GM21423 (cell line): ENCODE results near the gene MGAT5.

Source experiments
- ATAC-seq: cut with Tn5 transposase; IDR thresholded peaks from one replicate; pipeline ENCODE4 v1.9.1; 2021; ENCODE audit warnings: mild to moderate bottlenecking, moderate library complexity; ENCODE audit not compliant: unreplicated experiment

Gene MGAT5

DNA sequence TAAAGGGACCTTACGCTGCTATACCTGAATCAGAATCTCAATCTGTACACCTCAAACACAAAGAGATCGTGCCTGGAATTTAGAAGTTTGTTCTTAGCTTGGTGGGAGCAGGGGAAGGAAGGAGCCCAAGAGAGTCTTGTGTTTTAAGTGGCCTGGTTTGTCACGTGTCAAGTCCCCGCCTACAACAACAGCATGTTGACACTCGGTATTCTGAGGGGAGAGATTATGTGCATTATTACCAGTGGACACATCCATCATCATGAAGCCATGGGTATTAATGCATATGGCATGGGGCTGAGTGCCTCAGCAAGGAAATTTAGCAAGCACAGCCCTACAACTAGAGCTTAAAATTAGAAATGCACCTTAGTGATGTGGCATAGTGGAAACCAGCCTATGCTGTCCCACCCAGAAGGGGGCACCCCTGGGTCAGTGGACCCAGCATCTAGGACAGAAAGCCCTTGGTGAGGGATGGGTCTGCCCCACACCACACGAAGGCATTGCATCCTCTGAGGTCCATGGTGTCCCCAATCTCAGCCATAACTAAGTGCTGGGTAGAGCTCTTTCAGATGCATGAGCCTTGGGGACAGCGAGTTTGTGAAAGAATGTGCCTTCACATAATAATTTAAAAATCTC, 138.7 kb downstream of the MGAT5 start:
- no peak for ATAC-seq

DNA sequence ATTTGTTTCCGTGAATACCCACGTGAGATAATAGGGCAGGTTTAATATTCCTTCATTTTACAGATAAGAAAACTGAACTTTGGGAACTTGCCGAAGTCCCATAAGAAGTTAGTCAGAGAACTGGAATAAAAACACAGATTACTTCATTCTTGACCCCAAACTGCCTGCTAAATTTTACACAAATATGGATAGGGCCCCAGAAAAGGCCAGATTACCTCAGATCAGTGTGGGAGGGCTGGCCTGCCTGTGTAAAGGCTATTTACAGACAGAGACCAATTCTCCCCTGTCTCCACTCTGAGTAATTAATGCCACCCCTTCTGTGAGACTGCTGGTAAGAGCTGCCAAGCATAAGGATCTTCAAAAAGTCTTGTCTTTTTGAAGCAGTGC, 139.2 kb downstream of the MGAT5 start:
- no peak for ATAC-seq

DNA sequence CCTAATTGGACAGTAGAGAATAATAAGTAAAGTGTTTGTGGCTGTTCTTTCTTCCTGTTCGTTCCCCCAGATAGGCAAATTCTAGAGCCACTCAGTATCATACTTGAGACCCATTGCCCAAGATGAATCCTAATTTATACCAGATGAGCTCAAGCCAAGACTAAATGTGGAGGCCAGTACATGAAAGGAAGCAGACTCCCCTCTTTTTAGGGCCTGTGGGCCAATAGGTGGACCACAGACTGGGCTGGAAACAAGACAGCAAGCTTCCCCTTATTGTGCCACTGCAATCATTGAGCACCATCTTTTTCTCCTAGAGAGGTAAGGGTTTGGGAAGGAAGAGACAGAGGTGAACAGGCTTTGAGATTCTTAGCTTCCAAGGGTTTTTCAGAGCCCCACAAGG, 141.9 kb downstream of the MGAT5 start:
- no peak for ATAC-seq

DNA sequence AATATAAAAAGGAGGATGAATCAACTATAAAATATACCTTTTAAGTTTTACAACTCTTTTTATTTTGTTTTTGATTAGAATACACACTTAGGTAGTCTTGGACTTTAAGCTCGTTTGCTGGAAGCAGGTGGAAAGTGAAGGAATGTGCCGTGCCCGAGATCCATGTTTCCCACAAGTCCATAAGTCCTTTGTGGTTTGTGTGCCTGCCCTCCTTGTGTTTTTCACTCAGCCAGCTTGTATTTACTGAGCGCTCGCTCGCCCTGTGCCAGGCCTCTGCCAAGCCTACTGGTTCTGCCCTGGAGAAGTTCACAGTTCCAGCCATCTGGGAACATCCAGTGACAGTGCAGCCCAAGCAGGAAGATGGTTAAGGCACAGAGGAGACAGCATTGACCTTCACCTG, 142.6 kb downstream of the MGAT5 start:
- no peak for ATAC-seq

DNA sequence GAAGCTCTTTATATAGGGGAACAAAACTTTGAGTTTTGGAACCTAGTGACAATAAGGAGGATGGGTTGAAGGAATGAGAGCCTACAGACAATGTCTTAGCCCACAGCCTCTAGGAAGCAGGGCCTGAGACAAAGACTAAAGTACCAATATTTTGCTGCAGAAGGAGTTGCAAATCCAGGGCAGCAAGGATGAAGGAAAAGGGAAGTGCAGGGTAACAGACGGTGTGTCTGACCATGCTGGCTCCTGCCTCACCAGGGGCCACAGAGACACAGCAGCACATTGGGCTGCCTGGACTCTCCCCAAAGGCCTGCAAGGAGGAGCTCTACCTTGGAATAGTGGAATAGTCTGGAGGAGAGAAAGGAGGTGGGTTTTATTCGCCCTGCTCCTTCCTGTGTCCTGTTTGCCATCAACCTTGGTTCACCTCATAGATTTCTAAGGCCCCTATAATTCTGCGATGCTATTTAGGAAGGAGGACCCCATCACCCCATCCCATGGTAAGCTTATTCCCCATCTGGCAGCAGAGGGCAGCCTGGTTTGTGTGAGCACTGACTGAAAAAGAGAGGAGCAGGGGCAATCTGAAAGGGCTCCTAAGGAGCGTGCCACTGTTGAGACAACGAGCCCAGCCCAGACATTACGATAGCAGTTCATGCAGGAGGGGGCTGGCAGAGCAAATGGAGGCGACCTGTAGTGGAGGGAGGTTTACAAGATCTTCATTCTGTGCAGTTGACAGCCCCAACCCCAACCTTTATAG, 143.4 kb downstream of the MGAT5 start:
- ATAC-seq: no peak

DNA sequence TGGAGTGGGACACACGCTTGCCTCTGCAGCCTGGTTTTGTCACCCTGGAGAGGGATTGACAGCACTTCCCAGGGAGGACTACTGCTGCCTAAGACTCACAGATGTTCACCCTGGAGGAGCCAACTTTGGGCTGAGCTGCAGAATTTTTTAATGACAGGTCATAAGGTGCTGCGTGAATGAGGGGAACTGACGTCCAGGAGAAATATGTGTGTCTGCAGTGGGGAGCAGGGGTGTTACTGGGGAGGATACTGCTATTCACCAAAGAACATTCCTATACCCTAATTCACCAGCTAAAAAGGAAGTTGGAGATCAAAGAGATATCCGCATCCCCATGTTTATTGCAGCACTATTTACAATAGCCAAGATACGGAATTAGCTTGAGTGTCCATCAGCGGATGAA, 144.4 kb downstream of the MGAT5 start:
- no peak for ATAC-seq

DNA sequence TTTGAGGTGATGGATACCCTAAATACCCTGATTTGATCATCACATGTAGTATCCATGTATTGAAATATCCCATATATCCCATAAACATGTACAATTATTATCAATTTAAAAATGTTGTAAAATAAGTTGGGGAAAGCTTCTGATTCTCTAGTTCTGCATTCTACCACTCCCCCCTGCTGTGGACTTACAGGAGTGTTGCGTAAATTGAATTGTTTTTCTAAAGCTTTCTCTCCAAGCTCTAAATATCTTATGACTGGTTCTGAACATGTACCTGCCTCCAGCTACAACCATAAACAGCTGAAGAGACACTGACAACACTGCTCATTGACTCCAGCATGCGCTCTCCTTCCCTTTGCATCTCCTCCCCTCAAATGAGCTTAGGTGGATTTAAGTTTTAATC, 145.2 kb downstream of the MGAT5 start:
- ATAC-seq: no peak

DNA sequence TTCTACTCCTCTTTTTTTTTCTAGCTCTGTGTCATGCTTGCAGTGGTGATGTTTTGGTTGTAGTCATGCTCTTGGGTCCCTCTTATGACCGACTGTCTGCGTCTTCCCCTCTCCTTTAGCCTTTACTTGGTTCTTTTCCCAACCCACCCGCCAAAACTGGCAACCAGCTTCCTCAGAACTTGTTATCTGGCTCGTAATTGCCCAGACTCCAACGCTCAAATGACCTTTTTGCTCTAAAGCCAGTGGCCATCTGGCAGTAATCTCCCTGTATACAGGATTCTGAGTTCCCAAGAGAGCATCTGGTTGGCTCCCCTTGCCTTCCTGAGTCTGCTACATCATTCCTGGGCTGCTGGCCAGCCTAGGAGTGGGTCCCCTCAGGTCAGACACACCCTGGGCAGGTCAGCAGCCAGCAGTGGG, 147.2 kb downstream of the MGAT5 start:
- no peak for ATAC-seq

DNA sequence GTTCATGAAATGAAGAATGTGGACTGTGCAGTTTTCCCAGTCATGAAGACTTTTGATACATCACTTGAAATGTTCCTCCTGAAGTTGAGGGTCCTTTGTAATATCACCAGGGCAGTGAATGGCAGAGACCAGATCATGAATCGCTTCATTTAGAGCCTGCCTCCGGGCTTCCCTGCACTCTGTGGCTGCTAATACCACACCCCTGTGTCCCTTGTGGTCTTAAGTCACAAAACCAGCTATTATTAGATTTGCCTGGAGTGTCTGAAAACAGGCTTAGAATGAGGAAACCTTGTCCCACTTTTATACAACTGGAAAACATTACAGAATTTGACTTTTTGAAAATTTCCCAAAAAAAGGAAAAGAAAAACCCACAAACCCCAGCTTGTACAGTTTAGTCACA, 147.9 kb downstream of the MGAT5 start:
- no peak for ATAC-seq

DNA sequence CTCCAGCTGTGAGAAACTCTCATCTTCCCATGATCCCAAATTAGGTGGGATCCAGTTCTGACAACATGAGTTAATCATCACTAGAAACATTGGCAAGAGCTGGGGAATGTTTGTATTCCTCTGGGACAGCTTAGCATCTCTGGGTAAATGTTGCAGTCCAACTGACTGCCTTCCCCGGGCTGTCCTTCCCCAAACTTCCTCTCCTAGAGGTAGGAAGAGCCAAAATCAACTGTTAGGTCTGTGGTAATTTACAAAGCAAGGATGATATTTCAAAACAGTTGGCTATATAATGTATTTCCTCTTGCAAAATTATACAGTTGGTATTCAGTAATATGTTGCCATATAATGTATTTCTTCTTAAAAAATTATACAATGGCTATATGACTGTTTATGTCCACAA, 148.5 kb downstream of the MGAT5 start:
- no peak for ATAC-seq

DNA sequence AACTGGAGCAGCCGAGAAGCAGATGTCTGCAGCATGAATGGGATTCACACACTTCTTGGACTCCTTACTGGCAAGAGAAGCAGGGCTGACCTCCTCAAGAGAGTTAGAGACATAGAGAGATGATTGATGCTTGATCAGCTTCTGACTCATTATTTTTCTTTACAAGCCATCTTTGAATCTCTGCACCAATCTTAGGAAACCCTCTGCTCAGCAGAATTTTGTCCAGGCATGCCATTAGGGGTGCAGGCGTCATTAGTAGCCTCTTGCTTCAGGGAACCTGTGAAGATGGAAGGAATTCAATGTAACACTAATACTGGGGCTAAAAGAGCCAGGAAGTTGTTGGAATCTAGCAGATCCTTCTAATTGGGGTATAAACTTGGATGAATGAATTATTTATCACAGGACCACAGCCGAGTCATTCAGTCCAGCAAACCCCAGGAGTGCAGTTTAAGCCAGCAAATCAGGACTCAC, 151.8 kb downstream of the MGAT5 start:
- ATAC-seq: no peak

DNA sequence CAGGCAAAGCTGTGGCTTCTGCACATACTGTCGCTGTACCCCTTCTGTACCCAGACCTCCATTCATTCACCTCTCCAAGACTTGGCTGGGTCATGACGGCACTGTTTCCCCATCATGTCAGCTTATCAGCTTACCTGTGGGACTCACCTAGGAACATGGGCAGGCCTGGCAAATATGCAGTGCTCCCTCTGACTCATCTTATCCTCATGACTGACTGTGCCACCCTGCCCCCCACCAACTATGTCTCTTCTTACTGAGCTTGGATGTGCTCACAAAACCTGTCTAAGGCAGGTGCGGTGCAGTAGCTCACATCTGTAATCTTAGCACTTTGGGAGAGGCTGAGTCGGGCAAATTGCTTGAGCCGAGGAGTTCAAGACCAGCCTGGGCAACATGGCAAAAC, 152.4 kb downstream of the MGAT5 start:
- ATAC-seq: no peak

DNA sequence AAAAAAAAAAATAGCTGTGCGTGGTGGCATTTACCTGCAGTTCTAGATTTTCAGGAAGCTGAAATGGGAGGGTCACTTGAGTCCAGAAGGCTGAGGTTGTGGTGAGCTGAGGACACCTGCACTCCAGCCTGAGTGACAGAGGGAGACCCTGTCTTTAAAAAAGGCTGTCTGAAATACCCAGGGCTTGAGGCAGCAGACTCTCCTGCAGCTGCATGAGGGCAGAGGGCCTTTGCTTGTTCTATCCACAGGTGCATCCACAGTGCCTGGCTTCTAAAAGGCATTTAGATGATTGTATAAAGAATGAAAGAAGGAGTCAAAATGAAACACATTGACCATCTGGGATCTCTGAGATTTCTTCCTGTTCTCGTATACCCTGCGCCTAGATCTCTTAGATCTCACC, 152.9 kb downstream of the MGAT5 start:
- ATAC-seq: no peak

DNA sequence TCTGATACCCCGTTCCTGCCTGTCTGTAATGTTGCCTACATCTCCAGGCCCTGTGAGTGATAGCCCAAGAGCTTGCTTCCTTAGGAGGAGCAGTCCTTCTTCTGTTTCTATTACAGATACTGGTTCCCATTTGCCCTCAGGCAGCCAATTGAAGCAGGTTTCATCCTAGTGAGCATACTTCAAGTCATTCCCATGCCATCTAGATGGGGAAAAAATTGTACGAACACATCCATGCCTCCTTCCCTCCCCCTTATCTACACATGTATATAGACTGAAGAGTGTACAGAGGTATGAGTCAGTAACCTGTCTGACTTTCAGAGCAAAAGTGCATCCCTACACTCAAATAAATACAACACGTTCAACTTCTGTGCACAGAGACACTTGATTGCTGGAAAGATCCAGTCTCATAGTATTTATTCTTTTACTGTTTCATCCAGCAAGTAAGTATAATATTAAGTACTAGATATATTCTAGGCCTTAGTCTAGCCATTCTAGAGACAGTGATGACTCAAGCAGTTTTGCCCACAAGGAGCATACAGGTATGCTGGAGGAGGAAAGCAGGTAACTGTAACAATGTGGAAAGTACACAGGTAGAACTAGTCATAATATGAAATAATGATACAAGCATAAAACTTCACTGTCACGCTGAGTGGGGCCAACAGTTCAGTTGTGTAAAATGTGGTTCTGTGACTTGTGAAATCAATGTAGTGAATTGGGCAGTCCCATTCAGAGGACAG, 153.4 kb downstream of the MGAT5 start:
- ATAC-seq: no peak

DNA sequence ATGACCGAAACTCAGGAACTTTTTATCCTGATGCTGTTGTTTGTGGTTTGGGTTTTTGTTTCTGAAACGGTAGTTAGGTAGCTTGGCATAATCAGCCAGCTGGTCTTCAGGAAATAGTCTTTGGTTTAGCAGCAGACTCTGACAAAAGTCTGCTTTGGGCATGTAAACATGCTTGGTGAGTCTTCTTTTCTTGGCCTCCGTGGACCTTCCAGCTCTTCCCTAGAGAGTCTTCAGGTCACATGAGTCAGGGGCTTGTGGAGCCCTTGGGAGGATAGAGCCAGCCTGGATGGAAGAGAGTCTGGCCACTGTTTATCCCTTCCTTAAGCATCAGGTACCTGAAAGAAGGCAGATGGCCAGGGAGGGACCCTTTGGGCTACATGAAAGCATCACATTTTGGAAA, 154.5 kb downstream of the MGAT5 start:
- no peak for ATAC-seq

DNA sequence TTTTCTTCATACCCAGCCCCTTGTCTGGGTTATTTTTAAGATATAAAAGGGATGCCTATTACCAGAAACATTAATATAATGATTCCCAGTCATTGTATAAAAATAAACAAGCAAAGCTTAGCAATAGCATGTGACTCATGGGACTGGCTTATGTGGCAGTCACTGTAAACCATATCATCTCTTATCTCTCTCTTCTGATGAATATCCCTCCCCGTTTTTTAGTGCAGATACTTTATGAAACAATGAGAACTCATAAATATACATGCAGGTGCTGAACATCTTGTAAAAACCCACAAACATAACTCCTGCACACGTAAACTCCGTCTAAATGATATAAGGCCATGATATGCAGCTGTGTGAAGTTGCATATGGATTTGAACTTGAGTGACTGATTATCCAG, 154.9 kb downstream of the MGAT5 start:
- no peak for ATAC-seq

DNA sequence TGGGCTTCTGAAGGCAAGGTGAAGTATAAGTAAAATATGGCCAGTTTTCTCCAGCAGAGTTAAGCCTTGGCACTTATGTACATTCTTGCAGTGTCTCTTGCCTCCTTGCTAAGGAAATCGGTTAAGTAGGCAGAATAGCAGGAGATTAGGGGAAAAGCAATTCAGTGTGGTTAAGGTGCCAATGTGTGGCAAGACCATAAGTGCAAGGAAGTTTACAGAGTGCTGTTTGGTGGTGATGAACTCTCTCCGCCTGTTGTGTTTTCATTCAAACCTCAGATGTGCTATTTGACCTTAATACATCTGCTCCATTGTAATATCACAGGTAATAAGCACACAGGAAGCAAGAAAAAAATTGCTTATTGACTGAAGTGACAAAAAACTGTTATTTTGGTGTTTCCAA, 156.1 kb downstream of the MGAT5 start:
- ATAC-seq: no peak

DNA sequence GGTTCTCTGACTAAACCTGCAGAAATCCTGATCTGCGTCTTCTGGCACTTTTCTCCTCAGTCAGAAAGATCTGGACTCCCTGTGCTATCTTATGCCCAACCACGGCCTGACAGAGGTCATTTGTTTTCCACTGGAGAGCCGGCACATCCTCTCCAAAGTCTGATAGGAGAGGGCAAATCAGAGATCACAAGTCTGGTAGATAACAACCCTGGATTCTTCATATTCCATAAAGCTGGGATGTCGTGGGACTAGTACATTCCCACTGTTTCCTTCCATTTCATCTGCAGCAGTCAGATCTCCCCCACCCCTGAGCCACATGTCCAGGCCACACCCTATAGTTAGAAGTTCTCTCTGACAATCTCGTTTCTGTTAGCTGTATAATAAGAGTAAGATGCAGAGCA, 157.0 kb downstream of the MGAT5 start:
- no peak for ATAC-seq

DNA sequence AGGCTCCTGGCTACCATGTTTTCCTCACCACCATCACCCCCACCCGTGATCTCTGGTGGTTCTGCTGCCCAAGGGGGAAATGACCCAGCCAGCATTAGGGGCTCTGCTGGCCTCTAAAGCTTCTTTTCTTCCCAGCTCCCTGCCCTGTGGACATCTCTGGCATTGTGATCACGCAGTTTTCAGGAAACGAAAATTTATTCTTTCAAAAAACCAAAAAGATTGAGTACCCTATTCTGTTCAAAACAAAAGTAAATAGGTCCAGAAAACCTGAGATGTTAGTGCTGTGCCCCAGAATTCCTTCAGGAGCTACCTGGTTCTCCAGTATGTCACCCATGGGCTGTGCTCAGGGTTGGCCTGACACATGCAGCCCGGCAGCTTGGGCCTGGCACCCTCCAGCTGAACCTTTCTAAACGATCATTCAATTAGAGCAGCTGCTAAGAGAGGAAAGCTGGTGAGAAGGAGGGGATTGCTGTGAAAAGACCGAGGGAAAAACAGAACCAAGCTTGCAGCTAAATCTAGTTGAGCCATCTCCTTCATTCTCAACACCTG, 157.5 kb downstream of the MGAT5 start:
- ATAC-seq: no peak

DNA sequence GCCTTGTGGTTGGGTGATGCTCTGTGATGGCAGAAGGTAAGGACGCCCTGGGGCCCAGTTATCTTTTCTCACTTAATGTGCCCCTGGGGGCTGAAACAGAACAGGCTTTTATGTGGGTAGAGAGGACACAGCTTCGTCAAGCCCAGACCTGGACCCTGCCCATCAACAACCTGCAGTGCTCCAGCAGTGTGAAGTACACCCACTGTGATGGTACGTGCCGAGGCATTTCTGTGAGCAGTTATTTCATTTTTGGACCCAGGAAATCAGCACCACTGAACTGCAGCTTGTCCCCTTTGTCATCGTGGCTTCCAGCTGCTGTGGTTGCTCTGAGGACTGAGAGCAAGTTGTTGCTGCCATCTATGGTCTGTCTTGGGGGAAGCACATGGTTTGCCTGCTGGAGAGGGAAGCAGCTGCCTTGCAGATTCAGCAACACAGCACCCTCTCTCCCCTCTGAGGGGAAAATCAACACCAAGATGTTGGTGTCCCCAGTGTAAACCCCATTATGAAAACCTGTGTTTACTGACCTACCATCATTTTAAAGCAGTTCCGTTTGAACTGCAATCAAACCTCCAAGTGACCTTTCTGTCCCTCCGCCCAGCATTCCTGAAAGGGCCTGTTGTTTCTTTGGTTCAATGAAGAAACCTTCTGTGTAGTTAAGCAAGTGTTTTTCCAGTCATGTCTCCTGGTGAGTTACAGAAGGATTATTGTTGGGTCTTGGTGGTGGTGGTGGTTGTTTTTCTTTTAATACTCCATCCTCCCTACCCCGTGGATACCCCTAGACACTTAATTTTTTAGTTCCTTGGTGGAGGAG, 158.2 kb downstream of the MGAT5 start:
- peak; percentile 89 for ATAC-seq

DNA sequence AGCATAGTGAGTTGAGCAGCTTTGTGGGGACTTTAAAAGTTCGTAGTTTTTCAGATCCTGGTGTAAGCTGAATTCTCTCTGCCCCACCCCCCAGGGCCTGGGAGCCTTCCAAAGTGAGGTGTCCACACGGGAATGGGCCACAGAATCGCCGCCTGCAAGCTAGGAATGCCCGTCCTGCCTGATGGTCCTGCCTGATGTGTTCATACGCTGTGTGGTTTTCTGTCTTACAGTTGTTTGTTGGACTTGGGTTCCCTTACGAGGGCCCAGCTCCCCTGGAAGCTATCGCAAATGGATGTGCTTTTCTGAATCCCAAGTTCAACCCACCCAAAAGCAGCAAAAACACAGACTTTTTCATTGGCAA, 158.7 kb downstream of the MGAT5 start:
- ATAC-seq: no peak
